HS-27A (cell line): ENCODE data around the gene HPGD.
"Not testable (repeated sequence)": the region's sequence is repeated elsewhere in the genome, so short reads cannot be mapped to it uniquely, and the experiment has no call there.

Experiments used
- DNase-seq: peaks from one replicate; pipeline ENCODE4 v3.0.0-alpha.2; 2012; ENCODE audit warnings: low read depth, missing footprints

HPGD gene

GRCh38 chr4:174526731-174527130 is 4.4 kb upstream of the HPGD start:
- no peak for DNase-seq

GRCh38 chr4:174524242-174524641 is 2.0 kb upstream of the HPGD start:
- DNase-seq, result no peak

GRCh38 chr4:174523025-174523693 is 871 bp upstream of the HPGD start:
- no peak for DNase-seq

- no peak for DNase-seq
Observed at GRCh38 chr4:174521800-174522182, 497 bp downstream of the HPGD start.

DNA sequence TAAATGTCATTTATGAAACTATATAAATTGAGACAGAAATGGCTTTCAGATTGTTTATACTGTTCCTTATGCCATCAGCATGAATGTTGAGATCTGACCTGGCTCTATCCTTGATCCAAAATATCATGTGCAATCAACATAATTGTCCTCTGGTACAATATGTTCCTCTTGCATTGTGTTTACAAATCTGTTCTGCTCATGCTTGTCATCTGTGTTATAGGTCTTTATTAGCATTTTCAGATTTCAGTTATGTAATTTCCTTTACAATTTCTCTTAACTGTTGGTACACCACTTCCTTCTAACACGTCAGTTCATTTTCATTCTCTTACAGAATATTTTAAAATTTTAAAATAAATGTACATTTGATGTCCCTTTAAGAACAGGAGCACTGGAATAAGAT is 1.6 kb downstream of the HPGD start:
- no peak for DNase-seq

GRCh38 chr4:174517502-174518445 is 4.5 kb downstream of the HPGD start:
- DNase-seq, result no peak

DNA sequence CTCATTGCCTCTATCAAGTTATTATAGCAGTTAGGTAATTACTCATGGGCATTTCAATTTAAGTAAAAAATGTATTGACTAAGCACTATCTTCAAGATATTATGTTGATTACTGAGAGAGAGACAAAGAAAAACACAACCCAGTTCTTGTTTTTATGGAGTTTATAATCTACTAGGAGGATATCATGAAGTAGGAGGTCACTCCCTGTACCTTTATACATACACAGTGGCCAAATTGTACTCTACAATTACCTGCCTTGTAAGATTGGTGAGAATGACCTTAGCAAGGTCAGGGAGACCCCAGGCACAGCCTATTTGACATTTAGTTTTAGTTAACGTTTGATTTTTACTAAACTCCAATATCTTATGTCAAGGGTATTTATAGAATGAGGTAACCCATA is 5.5 kb downstream of the HPGD start:
- DNase-seq, result no peak

DNA sequence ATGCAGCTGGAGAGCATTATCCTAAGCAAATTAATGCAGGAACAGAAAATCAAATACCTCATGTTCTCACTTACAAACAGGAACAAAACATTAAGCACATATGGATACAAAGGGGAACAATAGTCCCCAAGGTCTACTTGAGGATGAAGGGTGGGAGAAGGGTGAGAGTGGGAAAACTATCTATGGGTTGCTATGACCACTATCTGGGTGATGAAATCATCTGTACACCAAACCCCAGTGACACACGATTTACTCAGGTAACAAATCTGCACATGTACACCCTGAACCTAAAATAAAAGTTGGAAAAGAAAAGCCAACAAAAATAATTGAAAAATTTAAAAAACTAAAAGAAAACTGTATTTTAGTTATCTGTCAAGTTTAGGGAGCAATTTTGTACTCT is 5.9 kb downstream of the HPGD start:
- no peak for DNase-seq

DNA sequence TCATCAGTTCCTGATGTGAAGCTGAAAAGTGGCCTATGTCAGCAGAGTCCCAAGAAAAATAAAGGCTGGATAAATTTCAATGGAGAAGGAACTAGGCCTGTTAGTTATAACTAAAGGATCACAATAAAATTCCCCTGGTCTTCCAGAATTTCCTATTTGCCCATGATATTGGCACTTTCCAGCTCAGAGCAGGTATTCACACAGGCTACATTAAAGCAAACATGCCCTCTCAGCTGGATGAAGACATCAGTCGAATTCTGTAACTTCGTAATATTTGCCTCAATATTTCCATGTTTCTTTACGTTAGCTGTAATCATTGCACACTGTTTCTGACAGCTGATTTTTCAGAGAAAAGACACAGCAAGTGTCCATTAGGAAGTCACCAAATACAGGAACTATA is 9.5 kb downstream of the HPGD start:
- DNase-seq, result no peak

GRCh38 chr4:174505892-174506291 is 16.4 kb downstream of the HPGD start:
- no peak for DNase-seq

DNA sequence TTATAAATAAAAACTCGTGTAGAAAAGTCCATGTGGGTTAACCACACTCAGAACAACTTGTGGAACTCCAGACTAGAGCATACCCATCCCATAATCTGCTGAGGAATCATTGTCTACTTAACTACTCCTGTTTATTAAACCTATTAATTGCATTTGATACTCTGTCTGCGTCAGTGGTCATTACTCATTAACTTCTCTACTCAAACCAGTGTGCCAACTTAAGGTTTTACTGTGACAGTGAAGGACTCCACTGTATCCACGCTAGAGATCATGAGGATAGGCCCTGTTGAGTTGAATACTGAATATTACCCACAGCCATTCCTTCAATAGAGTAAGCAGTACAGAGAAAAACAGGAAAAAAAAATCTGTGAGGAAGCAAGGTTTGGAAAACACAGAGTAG is 17.3 kb downstream of the HPGD start:
- no peak for DNase-seq

DNA sequence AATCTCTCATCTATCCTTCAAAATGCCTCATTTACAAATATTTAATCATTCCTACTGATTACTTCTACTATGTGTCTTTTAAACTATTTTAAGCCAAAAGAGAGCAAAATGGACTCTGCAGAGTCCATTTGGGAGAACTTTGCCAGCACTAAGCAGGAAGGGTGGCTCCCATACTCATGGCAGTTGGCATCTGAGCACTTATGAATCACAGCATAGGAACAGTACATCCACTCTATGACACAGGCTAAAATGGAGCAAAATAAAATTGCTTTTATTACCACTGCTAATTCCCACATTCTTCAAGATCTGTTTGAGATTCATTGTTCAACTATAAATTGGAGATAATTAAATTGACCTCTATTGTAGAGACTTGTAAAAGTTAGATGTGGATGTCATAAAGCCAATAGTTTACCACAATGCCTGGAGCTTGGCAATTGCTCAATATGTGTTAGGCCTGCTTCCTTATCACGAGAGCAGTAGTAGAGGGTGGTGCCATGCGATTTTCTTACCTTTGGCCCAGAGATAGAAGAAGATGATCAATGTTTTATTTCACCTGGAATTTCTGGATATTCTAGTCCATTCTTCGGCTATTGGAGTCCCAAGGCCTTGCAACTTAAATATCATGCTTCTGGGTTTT is 19.1 kb downstream of the HPGD start:
- no peak for DNase-seq

DNA sequence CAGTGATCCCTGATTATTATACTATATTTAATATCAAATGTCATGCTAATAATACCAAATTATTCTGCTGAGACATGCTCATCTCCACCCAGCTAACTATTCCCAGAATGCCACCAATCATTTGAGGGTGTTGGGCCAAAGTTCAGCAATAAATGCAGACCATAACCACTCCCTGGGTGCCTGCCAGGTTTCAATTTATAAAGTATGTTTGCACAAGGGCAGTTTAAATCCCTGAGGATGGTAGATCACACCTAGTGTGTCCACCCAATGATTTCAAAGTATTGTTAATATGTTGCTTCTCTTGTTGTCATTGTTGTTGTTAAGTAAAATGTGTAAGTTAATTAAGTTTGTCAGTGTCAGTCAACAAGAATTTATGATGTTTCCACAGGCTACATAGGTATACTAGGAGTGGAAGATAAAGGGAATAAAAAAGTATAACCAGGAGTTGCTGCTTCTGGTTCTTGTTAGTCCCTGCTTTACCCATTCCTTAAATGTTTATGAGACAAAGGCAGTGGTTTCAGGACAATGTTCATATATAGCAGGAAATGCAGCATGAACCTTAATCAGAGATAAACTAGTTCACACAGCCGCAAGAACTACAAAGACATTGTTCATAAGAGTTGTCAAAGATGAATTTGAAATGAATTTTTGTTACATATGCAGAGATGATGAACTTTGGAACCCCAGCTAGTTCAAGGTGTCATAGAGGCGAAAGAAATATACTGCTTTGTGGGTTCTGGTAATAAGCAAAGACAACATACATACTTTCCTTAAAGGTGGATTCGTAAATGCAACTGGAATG is 25.5 kb downstream of the HPGD start:
- no peak for DNase-seq

DNA sequence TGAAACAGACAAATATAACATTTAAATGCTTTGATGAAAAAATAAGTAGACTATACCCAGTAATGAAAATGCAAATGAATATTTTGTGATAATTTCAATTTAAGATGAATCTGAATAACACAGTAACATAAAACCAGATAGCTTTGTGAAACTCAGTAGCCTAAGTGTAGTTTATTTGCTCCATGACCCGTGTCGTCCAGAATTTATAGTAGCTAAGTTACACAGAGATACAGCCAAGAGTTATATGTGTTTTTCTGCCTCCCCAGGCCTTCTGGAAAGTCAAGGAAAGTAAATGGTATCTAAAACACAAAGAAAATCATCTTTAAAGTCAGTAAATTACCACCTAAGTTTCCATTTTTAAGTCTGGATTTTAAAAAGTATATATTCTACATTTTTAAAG is 26.7 kb downstream of the HPGD start:
- no peak for DNase-seq

DNA sequence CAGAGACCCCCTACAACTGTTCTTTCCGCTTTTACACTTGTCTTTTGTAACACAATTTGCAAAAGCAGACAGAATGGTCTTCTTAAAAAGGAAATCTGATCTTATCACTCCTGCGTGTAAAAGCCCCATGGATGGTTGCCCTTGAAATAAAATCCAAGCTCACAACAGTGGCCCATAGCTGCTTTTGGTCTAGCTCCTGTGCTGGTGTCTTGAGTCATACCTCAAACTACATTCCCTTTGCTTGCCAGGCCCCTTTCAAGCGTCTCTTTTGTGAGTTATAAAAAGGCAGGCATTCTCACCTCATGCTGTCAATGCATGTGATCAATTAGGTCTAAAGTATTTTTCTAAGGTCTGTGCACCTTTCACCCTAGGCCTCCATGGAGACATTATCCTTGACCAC is 27.6 kb downstream of the HPGD start:
- no peak for DNase-seq

DNA sequence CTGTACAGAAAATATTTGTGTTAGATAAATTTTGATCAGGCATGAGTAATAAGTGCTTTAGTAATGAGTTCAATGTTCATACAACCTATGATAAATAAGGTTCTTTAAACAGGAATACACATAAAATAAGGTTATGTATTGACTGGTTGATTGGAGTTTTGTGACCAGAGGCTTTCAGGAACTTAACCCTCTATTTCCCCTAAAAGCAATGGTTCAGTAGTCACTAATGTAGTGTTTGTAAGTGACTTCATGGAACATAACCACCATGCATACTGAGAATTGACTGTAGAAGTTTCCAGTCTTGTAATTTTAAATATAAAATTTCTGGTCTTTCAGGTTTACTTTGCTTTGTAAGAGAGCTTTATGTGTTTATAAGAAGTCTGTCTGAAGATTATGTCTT is 28.1 kb downstream of the HPGD start:
- no peak for DNase-seq

DNA sequence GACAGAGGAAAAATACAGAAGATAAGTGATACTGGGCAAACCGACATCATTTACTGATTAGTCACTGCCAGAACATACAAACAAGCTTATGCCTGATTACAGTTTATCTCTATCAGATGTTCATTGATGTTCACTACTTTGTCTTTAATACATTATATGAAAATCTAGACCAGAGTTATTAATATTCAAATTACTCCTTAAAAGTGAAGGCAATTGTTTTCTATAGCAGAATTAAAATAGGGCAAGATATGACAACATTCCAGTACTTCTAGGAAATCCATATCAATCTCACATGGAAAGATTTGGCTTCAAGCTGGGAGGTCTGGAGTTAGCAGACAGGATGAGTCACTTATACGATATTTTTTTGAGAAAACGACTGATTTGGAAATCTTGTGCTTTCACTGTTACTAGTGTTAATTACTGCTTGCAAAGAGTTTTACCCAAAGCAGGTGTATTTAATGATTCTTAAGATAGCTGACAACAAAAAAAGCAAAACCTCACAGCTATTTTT is 31.8 kb downstream of the HPGD start:
- DNase-seq, result peak; percentile 33

DNA sequence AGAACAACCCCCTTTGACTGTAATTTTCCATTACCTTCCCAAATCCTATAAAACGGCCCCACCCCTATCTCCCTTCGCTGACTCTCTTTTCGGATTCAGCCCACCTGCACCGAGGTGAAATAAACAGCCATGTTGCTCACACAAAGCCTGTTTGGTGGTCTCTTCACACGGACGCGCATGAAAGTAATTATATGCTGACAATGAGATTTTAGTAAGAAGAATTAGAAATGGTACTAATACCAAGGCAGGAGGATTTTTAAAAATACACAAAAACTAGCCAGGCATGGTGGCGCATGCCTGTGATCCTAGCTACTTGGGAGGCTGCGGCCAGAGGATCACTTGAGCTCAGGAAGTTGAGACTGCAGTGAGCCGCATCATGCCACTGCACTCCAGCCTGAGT is 33.9 kb downstream of the HPGD start:
- DNase-seq, result not testable (repeated sequence)

- no peak for DNase-seq
Observed at GRCh38 chr4:174485025-174485424, 37.3 kb downstream of the HPGD start.

DNA sequence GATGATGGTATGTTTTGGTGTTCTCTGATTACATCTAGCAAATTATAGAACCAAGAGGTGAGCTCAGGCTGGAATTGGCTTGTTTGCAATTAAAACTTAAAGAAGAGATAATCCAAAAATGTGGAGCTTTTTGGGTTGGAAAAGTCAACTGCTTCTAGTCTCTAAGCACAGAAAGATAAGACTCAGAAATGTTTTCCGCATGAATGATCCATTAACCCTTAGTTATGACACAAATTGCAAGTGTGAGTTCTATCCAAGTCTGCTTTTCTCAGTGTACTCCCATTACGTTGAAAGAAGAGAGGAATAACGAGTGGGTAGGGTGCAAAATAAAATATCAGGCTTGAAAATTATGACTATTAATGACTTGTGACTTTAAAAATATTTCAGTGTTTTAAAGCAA is 38.5 kb downstream of the HPGD start:
- DNase-seq, result no peak

DNA sequence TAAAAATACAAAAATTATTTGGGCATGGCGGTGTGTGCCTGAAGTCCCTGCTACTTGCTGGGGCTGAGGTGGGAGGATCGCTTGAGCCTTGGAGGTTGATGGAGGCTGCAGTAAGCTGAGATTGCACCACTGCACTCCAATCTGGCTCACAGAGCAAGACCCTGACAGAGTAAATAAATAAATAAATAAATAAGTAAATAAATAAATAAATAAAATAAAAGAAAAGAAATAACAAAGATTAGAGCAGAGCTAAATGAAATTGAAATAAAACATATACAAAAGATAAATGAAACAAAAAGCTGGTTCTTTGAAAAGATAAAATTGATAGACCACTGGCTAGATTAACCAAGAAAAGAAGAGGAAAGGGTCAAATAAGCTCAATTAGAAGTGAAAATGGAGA is 43.1 kb downstream of the HPGD start:
- no peak for DNase-seq

DNA sequence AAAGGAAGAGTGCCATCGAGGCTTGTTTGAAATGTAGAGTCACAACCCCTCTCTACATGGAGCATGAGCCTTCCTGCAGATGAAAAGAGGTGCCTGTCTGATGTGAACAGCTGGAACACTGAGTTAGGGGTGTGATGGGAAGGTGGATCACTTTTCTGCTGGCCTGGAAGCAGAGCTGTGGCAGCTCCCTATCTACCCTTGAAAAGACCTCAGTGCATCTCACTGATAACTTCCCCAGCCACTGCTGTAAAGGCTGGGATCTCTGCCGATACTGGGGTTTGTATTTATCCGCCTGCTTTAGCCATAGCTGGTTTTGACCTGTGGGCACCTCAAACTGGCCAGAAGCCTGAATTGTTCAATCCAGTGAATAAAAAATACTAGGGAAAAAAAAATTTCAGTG is 46.8 kb downstream of the HPGD start:
- no peak for DNase-seq
